Putamen (tissue), 1 donor: ENCODE measurements around the gene PDE4D.
"Not testable (repeated sequence)": the region's sequence is repeated elsewhere in the genome, so short reads cannot be mapped to it uniquely, and the experiment has no call there.

Experiments used
- DNase-seq: peaks from one replicate; pipeline ENCODE4 v3.0.0-alpha.2; 2016; ENCODE audit warnings: low spot score

The PDE4D gene

GRCh38 chr5:59003641-59004040 lies 889.9 kb downstream of the PDE4D start:
- no peak for DNase-seq

- no peak for DNase-seq
These were observed 890.4 kb downstream of the PDE4D start for GRCh38 chr5:59003124-59003523.

- no peak for DNase-seq
These were observed 891.2 kb downstream of the PDE4D start for GRCh38 chr5:59002162-59002825.

DNA sequence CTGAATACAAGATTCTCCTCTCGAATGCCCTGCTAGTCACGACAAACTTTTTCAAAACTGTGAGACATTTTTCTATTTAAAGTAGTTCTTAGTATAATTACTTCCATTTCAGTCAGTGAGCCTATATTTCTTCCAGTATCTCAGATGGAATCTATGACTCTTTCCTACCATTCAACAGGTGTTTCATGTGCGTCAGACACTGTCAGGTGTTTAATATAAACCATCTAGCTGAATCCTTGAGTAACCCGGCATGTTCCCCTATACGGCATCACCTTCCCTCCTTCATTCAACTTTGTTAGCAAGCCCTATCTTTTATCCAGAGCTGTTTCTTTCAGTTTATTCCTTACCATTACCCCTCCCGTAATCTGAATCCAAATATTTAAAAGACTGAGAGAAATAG lies 891.8 kb downstream of the PDE4D start:
- no peak for DNase-seq

GRCh38 chr5:59001154-59001553 lies 892.4 kb downstream of the PDE4D start:
- no peak for DNase-seq

- DNase-seq, result no peak
These were observed 893.3 kb downstream of the PDE4D start for GRCh38 chr5:59000211-59000610.

- peak; percentile 82 for DNase-seq
These were observed 893.7 kb downstream of the PDE4D start for GRCh38 chr5:58999804-59000203.

- no peak for DNase-seq
These were observed 895.0 kb downstream of the PDE4D start for GRCh38 chr5:58998544-58998943.

GRCh38 chr5:58995779-58996178 lies 897.7 kb downstream of the PDE4D start:
- not testable (repeated sequence) for DNase-seq

- DNase-seq, result no peak
These were observed 900.1 kb downstream of the PDE4D start for GRCh38 chr5:58993461-58993860.

- DNase-seq, result no peak
These were observed 904.6 kb downstream of the PDE4D start for GRCh38 chr5:58988938-58989337.

GRCh38 chr5:58987193-58987592 lies 906.3 kb downstream of the PDE4D start:
- no peak for DNase-seq

DNA sequence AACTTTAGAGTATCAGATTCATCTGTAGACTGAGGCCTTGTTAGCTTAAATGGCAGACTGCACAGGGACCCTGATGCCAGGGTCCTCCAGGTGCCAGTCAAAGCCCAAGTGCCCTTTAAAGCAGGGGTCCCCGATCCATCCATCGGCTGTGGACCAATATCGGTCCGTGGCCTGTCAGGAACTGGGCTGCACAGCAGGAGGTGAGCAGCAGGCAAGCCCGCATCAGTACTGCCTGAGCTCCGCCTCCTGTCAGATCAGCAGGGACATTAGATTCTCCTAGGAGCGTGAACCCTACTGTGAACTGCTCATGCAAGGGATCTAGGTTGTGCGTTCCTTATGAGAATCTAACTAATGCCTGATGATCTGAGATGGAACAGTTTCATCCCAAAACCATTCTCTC lies 907.2 kb downstream of the PDE4D start:
- DNase-seq, result no peak

DNA sequence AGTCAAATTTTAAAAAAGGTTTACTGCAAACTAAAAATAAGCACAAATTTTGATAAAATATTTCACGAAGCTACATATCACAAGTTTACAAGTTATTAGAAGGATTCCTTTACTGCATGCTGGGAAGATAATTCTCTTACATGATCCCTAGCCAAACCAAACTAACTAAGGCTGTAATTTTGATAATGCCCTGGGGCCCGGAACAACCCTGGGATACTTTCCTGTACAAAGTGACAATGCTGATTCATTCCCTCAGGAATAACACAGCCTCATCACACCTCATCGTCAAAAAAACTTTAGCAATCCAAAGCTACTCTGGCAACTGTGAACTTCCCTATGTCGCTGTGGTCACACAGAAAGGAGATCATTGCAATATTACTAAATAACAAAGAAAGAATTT lies 907.8 kb downstream of the PDE4D start:
- no peak for DNase-seq

DNA sequence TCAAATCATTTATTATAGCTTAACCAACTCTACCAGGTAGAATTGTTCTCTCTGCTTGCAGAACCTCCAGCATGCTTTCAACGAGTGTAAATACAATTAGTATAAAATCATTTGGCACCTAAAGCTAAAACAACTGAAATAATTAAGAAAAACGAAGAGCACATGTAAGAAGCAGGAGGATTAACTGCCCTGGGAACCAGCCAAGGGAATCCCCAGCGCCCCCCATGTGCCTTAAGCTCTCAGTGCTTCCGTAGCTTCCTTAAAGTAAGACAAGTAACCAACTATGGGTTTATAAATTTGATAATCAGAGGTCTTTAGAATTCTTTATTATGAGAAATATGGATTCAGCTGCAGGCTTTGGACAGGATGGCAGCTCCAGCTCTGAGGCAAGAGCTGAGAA lies 908.2 kb downstream of the PDE4D start:
- no peak for DNase-seq

DNA sequence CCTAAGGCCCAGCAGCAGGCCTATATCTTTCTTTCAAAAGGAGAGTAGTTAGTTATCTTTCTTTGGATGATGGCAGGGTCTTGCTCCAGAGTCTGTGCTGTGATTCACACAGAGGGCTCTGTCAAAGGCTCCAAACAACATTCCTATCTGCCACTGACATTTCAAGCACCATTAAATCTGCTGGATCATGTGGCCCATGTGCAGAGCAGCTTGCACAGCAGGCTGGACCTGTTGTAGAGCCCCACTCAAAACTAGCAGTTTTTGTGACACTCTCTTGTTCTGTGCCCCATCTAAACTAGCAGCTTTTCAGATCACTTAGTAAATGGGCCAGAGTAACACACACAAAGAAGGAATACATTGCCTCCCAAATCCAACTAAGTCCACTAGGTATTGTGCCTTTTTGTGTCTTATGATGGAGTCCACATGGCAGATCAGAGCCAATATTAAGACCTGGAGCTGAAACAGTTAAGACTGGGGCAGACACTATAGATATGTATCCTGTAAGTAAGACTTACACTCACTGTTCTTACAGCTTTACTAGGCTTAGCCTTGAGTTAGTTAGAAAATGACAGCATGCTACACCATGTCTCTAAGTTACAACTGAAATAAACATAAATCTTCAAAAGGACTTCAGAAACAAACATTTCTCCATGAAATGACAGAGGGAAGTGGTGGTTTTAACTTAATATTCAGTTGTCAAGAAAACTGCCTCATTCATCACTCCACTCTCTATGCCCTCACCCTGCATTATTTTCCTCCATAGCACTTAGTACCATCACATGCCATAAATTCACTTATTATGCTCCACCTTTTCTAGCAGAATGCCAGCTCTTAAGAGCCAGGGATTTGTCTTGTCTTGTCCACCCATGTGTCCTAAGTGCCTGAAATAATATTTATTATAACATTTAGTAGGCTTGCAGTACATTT lies 909.7 kb downstream of the PDE4D start:
- no peak for DNase-seq

DNA sequence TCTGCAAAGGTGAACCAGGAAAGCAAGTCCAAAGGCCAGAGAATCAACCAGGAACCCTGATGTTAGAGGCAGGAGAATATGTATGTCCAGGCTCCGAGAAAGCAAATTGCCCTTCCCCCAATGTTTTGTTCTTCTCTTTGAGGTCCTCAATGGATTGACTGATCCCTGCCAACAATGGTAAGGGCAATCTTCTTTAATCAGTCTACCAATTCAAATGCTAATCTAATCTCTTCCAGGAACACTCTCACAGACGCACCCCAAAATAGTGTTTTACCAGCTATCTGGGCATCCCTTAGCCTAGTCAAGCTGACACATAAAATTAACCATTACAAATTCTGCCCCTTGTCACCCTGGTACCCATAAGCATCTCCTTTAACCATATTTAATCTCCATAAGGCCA lies 912.6 kb downstream of the PDE4D start:
- DNase-seq, result no peak

DNA sequence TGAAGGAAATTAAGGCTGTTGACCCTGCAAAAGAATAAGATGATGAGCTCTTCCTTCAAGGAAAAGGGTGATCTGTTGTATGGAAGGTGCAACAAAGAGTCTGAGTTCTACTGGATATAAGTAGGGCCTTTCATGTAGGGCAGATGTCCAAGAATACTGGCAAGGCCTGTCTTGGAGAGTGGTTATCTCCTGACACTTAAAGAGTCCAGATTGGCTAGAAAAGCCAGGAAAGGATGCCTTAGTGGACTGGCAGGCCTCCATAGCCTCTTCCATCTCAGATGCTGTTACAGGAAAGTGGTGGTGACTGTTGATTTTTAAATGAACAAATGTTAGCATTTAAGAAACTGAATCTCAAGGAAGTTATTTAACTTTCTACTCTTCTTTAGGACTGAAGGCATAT lies 914.4 kb downstream of the PDE4D start:
- no peak for DNase-seq

DNA sequence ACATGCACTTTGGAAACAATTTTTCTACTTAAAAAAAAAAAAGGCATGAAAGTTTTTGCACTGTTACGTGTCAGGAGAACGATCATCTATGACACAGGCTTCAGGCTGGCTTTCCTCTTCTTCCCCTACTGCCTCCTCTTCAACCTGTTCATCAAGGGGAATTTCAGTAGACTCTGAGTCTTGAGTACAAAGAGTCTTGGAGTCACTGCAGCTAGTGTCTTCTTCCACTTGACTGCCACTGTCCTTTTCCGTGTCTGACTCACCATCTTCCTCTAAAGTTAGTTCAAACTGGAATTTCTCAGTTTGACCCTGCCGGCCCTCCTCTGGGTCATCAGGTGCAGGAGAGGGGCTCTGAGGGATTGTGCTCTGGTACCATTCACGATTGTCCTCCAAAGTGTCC lies 918.9 kb downstream of the PDE4D start:
- no peak for DNase-seq

DNA sequence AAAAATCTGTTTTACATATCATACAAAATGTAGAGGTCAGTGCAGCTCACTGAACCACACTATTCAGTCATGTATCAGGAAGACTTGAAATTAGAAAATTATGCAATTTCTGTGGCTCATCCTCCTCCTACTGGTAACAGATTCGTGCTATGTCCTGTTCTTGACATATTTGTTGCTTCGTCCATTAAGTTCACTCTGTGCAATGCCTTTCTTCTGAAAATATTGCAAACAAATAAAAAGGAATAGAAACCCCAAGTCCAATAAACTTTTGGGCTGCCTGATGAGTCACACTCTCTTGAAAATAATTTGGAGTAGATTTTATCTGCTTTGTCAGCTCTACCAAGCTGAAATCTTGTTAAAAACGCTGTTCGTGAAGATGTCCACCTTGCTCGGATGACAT lies 919.4 kb downstream of the PDE4D start:
- DNase-seq, result no peak

DNA sequence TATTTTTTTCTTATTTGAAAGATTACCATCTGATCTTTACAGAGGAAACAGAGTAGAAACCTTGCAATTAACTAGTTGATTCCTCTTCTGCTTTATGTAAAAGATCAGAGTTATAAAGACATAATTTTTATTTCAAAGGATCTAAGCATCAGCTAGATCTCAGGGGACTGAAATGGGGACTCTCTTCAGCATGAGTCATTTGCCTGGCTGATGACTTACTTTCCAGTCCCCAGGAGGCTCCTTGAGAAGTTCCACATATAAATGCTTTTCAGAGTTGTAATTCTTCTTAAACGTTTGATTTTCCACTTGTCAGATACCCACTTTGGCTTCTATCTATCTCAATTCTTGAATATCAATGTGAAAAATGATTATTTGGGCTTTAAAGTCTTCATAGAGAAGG lies 921.2 kb downstream of the PDE4D start:
- no peak for DNase-seq

GRCh38 chr5:58970766-58971165 lies 922.8 kb downstream of the PDE4D start:
- DNase-seq, result no peak

DNA sequence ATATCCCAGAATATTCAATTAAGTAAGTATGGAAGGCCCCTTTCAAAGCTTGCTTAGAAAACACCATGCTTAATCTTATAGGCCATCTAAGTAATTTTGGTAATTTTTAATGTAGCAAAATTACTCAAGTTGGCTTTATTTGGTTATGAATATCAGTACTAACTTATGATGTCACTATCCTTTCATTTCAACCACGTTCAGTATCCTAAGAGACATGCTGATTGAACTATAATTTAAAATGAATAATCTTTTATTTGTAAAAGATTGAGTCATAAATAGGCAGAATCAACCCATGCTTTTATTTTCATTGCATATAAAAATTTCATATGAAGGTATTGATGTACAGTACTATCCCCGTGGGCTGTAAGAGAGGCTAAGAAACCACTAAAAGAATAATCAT lies 923.7 kb downstream of the PDE4D start:
- DNase-seq, result no peak

DNA sequence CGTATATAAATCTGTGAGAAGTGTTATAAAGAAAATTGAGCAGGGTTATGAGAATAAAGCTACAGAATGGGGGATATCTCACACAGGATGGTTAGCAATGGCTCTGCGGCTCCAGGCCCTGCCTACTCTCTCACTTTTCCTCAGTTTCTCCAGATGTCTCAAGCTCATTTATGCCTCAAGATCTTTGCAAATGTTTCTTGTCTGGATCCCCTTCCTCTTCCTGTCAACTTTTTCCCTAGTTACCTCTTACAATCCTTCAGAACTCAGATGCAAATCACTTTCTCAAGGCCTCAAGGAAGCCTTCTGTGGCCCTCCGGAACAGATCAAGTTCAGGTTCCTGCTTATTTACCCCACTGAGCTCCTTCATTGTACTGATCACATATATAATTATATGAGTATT lies 924.3 kb downstream of the PDE4D start:
- no peak for DNase-seq
